HG03060 (cell line): Measurements from ENCODE around the gene IDI2.
"Not testable (repeated sequence)": the region's sequence is repeated elsewhere in the genome, so short reads cannot be mapped to it uniquely, and the experiment has no call there.

Experiments used
- ATAC-seq: cut with Tn5 transposase; IDR thresholded peaks from one replicate; pipeline ENCODE4 v1.9.1; 2021; ENCODE audit warnings: low read depth, moderate number of reproducible peaks; ENCODE audit not compliant: unreplicated experiment

The IDI2 gene

DNA sequence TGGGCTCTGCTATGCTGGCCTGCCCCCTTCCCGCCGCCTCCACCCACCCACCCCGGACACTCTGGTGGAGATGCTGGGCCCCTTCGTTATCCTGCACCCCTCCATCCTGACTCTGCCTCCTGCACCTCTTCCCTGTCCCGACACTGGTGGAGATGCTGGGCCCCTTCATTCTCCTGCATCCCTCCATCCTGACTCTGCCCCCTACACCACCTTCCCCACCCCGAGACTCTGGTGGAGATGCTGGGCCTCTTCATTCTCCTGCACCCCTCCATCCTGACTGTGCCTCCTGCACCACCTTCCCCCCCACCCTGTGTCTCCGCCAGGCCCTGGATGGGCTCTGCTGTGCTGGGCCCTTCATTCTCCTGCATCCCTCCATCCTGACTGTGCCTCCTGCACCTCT is 15.0 kb downstream of the IDI2 start:
- no peak for ATAC-seq

DNA sequence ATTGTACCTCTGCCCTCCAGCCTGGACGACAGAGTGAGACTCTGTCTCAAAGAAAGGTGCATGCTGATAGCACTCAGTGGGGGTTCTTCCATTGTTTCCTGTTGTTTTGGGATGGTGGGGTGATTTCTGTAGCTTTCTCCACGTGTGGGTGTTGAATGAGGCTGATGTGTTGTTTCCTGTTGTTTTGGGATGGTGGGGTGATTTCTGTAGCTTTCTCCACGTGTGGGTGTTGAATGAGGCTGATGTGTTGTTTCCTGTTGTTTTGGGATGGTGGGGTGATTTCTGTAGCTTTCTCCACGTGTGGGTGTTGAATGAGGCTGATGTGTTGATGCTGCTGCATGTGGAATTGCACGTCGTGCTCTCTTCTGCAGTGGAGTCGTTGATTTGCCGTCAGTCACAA is 15.7 kb downstream of the IDI2 start:
- not testable (repeated sequence) for ATAC-seq

DNA sequence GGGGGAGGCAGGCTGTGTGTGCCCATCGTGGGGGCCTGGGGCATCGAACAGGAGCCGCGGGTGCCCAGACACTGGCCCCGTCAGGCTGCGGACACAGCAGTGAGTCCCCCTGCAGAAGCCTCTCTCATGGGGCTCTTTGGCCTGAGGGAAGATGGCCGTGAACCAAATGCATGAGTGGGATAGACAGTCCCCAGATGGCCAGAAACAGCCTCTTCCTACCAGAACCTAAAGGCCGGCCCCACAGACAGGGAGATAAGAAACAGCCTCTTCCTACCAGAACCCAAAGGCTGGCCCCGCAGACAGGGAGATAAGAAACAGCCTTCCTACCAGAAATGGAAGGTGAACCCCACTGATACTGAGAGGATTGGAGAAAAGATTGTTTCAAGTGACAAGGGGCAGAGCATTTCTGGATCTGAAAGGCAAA is 16.6 kb downstream of the IDI2 start:
- ATAC-seq: no peak

GRCh38 chr10:1007583-1007982 is 18.1 kb downstream of the IDI2 start:
- ATAC-seq: no peak

- no peak for ATAC-seq
Observed at GRCh38 chr10:1006573-1006972, 19.1 kb downstream of the IDI2 start.

DNA sequence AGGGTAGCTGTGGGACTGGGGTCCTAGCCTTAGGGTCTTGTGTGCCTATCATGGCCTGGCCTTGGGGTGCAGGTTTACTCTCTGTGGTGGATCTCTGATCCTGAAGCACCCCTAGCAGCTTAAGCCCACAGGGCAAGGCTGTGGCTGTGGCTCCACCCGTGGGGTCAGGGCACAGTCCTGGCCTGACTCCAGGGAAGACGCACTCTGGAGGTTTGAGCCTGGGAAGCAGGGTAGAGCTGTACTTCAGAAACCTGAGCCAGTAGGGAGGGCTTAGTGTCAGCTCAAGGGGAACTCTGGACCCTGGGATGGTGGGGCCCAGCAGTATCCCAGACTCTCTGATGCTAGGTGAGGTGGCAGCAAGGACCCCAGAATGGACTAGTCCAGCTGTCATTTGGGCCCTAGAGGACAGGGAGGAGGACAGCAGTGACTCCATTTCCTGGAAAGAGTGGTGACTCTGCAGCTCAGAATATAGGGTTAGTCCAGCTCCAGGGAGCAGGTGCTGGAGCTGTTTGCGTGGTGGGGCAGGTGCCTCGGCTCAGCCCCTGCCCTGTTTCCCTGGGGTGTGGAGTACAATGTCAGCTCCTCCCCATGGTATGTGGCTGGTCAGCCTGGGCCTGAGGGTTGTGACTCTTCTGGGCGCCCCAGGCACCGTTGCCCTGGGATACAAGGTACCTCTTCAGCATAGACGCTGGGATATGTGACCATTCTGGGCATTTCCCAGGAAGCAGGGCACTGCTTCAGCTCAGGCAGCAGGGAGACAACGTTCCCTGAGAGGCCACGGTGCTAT is 21.6 kb downstream of the IDI2 start:
- ATAC-seq: no peak

- no peak for ATAC-seq
Observed at GRCh38 chr10:1002425-1003006, 23.1 kb downstream of the IDI2 start.

- ATAC-seq: no peak
Observed at GRCh38 chr10:997266-998022, 28.2 kb downstream of the IDI2 start.

- ATAC-seq: no peak
Observed at GRCh38 chr10:996031-996430, 29.6 kb downstream of the IDI2 start.

DNA sequence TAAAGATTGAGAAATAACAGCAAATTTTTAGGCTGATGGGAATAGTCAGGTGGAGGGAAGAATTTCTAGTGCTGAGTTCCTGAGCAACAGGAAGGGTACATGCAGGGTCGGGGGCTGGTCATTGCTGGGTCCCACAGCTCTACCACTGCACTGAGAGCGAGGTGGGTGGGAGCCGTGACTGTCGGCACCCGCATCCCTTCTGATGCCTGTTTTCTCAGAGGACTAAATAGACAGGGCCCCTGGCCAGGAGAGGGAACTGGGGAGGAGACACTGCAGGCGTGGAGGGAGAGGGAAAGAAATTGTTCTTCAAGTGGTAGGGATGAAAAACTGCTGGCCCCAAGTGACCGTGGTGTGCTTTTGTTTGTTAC is 30.1 kb downstream of the IDI2 start:
- no peak for ATAC-seq

DNA sequence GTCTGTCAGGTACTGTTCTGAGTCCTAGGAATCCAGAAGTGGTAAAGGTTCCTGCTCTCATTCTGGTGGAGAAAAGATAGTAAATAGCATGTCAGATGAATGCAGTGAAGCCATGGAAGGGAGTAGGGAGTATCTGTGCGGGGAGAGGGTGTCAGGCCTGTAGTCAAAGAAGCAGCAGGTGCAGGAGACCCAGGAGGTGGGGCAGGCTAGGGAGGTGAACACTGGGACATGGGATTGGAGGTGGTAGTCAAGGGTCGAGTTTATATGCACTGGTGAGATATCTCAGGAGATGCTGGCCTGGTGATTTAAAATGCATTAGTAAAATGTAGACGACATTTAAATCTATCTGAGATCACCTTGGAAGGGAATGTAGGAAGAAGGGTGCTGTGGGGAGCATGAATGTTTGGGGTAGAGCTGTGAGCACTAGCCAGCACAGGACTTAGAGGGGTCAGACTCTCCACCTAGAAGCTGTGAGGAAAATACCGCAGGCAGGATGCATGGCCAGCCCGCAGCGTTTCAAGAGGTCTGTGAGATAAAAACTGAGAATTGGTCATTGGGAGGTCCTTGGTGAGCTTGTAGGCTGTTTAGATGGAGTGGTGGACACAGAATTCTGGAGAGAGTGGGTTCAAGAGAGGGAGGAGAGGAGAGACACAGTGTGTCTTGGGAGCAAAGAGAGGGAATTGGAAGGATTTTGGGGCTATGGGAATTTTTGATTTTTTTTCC is 30.7 kb downstream of the IDI2 start:
- no peak for ATAC-seq

GRCh38 chr10:992871-993270 is 32.8 kb downstream of the IDI2 start:
- no peak for ATAC-seq

DNA sequence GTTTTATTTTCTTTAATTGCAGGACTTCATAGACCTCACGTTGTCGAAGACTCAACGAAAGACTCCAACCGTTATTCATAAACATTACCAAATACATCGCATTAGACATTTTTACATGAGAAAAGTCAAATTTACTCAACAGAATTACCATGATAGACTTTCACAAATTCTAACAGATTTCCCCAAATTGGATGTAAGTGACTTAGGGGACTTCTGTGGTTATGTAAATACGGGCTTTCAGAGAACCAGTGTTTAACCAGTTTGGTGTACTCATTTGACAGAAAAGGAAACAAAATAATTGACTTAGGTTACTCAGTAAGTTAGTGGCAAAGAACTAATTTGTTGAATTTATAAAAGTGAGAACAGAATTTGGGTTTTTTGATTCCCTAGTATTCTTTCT is 33.2 kb downstream of the IDI2 start:
- ATAC-seq: no peak

DNA sequence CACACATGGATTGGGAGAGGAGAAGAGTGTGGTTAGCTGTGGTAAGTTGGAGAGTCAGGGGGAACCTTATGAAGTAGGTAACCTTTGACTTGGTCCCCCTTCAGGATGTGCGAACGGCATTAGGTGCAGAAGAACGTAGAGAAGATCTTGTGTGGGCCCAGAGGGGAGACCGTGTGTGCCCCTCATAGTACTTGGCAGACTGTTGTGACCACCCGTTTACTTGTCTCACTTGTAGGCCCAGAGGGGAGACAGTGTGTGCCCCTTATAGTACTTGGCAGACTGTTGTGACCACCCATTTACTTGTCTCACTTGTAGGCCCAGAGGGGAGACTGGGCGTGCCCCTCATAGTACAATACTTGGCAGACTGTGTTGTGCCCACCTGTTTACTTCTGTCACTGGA is 34.9 kb downstream of the IDI2 start:
- no peak for ATAC-seq

DNA sequence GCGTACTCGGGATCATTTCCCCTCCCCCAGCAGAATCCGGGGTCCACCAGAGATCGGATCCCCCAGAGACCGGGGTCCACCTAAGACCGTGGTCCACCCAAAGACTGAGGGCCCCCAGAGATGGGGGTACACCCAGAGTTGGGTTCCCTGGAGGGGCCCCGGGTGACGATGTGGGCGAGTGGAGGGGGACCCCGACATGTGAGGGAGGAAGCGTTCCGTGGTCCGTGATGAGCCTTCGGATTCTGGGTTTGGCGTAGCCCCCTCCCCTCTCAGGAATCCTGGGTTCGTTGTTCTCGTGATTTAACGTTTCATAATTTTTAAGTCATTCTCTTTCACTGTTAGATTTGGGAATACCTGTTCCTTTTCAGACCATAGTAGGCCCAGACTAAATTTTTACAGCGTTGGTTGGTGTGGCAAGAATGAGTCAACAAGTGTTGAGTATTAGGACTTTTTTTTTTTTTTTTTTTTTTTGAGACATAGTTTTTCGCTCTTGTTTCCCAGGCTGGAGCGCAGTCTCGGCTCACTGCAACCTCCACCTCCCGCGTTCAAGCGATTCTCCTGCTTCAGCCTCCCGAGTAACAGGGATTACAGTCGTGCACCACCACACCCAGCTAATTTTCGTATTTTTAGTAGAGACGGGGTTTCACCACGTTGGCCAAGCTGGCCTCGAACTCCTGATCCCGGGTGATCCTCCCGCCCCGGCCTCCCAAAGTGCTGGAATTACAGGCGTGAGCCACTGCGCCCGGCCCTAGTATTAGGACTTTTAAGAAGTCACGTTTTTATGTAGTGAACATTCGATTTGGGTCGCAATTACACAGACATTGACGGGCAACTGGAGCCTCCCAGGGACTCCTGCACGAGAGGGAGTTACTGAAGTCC is 36.8 kb downstream of the IDI2 start:
- no peak for ATAC-seq

DNA sequence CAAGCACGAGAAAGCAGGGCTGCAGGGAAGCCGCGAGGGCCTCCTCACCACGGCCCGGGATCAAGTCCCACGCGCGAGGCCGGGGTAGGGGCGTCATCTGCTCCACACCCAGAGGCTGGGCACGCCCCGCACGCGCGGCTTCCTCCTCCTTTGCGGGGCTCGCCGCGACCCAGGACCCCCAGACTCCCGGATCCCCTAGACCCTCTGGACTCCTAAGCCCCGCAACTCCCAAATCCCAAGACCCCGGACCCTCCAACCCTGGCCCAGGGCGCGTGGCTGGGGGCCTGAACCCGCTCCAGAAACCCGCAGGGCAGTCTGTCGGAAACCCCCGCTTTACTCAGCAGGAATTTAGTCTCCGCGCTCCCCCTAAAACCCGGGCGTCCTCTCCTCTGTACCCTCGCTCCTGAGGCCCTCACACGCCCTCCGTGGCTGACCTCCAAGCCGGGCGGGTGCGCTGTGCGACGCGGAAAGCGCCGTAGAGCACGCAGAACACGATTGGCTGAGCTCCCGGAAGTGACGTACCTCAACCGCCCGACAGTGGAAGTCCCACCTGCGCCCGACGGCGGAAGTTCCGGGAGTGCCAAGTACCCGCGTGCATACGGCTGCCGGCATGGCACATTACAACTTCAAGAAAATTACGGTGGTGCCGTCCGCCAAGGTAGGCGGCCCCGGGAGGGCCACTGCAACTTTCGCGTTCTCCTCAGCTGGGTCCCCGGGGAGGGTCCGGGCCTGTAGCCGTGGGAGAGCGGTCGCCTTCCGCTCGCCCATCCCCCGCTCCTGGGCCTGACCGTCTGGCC is 37.6 kb downstream of the IDI2 start, which contains the start of gene GTPBP4:
TSS of gene GTPBP4 (plus strand) at position 565 of the 797 bp plus-strand sequence. CDS start at position 611, 46 bp downstream.
- ATAC-seq: peak; percentile 93

- ATAC-seq: no peak
Observed at GRCh38 chr10:987620-987869, 38.1 kb downstream of the IDI2 start.

DNA sequence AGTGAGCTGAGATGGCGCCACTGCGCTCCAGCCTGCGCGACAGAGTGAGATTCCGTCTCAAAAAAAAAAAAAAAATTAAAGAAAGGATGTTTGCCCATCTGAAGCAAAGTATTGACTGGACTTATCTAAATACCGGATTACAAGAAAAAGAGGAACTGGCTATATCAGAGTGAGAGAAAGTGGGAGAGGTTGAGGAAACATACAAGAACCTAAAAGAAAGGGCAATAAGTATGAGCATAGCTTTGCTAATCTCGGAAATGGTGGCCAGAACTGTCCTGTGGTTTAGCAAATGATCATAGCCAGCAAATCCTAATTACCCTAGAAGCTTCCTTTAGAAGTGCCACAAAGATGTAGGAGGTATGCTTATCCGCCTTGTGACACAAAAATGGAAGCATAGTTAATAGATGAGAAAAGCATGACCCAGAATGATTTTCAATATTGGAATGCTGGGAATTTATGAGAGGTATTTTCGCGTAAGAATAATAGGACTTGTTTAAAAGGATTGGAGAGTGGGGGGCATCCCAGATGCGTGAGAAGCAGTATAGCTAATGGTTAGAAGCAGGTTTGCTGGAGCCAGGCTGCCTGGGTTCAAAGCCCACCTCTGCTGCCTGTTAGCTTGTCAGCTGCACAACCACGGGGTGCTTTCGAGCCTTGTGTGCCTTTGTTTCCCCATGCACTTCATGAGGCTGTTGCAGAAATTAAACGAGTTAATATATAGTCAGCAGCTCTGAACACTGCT is 38.6 kb downstream of the IDI2 start:
- ATAC-seq: no peak
